Neural cell (in vitro differentiated cells): Measurements from ENCODE around the gene DDX24. TPM values are rescaled to one million over a fixed set of nuclear protein-coding genes. Genes with fewer than 3 reads are reported as not detected.

Source experiments
- H2AFZ ChIP-seq: fragments of 200-600, 300-800 bp; sonication (generic), shearing (Covaris generic); 2 replicates; pipeline ENCODE4 v1.6.0; 2014; ENCODE audit warnings: low read depth, mild to moderate bottlenecking, antibody characterized with exemption, low read length, moderate library complexity
- H3F3A ChIP-seq: fragments of 200-600 bp; shearing (Covaris generic); 2 replicates; pipeline ENCODE4 v1.6.1; 2016; ENCODE audit warnings: mild to moderate bottlenecking, moderate library complexity, mixed read lengths, antibody characterized with exemption, low read length; ENCODE audit not compliant: insufficient read depth, poor library complexity, severe bottlenecking
- H3K27ac ChIP-seq: fragments of 200-600, 300-800 bp; sonication (generic), shearing (Covaris generic); 2 replicates; pipeline ENCODE4 v1.5.1; 2014; ENCODE audit warnings: mild to moderate bottlenecking, low read length, moderate library complexity
- H3K27me3 ChIP-seq: fragments of 300-800, 200-600 bp; sonication (generic), shearing (Covaris generic); 2 replicates; pipeline ENCODE4 v1.6.0; 2014; ENCODE audit warnings: mild to moderate bottlenecking, low read depth, low read length, moderate library complexity; ENCODE audit not compliant: insufficient read depth
- H3K36me3 ChIP-seq: fragments of 300-800, 200-600 bp; sonication (generic), shearing (Covaris generic); 2 replicates; pipeline ENCODE4 v1.5.1; 2014; ENCODE audit warnings: mild to moderate bottlenecking, antibody characterized with exemption, low read length, moderate library complexity; ENCODE audit not compliant: insufficient read depth
- H3K4me2 ChIP-seq: fragments of 300-800, 200-600 bp; sonication (generic), shearing (Covaris generic); 2 replicates; pipeline ENCODE4 v1.6.0; 2014; ENCODE audit warnings: mild to moderate bottlenecking, low read length
- H3K4me3 ChIP-seq: fragments of 300-800, 200-600 bp; sonication (generic), shearing (Covaris generic); 2 replicates; pipeline ENCODE4 v1.5.1; 2014; ENCODE audit warnings: mild to moderate bottlenecking, low read length, moderate library complexity
- H3K79me2 ChIP-seq: fragments of 200-600 bp; shearing (Covaris generic); replicated peaks from 2 replicates; pipeline ENCODE4 v1.6.0; 2014; ENCODE audit warnings: mild to moderate bottlenecking, low read length, moderate library complexity; ENCODE audit not compliant: insufficient read depth
- H3K9ac ChIP-seq: fragments of 300-800, 200-600 bp; sonication (generic), shearing (Covaris generic); 2 replicates; pipeline ENCODE4 v1.6.1; 2016; ENCODE audit warnings: mild to moderate bottlenecking, low read length, mixed read lengths
- H3K9me2 ChIP-seq: fragments of 200-600 bp; shearing (Covaris generic); 2 replicates; pipeline ENCODE4 v1.6.1; 2016; ENCODE audit warnings: mild to moderate bottlenecking, low read length, mixed read lengths; ENCODE audit not compliant: insufficient read depth
- H3K9me3 ChIP-seq: fragments of 200-600, 300-800 bp; sonication (generic), shearing (Covaris generic); 2 replicates; pipeline ENCODE4 v1.6.1; 2016; ENCODE audit warnings: mild to moderate bottlenecking, mixed run types, low read length, moderate library complexity, mixed read lengths
- H4K20me1 ChIP-seq: fragments of 200-600 bp; shearing (Covaris generic); 2 replicates; pipeline ENCODE4 v1.6.1; 2016; ENCODE audit warnings: mild to moderate bottlenecking, mixed run types; ENCODE audit not compliant: insufficient read depth
- EP300 ChIP-seq: fragments of 450-650 bp; conservative IDR thresholded peaks from 2 replicates; pipeline ENCODE4 v1.6.1; 2014; ENCODE audit warnings: antibody characterized with exemption, mild to moderate bottlenecking, moderate library complexity; ENCODE audit not compliant: poor library complexity, severe bottlenecking
- EZH2 ChIP-seq: fragments of 200-600, 300-800 bp; shearing (Covaris generic), sonication (generic); IDR thresholded peaks from 2 replicates; pipeline ENCODE4 v1.6.1; 2014; ENCODE audit warnings: antibody characterized with exemption, low read length, borderline replicate concordance, mild to moderate bottlenecking; ENCODE audit not compliant: insufficient read depth, poor library complexity, severe bottlenecking
- MXI1 ChIP-seq: fragments of 450-650 bp; conservative IDR thresholded peaks from 2 replicates; pipeline ENCODE4 v1.6.1; 2014; ENCODE audit warnings: antibody characterized with exemption, mild to moderate bottlenecking; ENCODE audit not compliant: poor library complexity, severe bottlenecking
- POLR2AphosphoS5 ChIP-seq: IDR thresholded peaks from 2 replicates; pipeline ENCODE4 v1.6.1; 2012
- RAD21 ChIP-seq: fragments of 450-650 bp; conservative IDR thresholded peaks from 2 replicates; pipeline ENCODE4 v1.6.1; 2014; ENCODE audit warnings: antibody characterized with exemption, mild to moderate bottlenecking, moderate library complexity
- SMC3 ChIP-seq: fragments of 450-650 bp; conservative IDR thresholded peaks from 2 replicates; pipeline ENCODE4 v1.6.1; 2014; ENCODE audit warnings: antibody characterized with exemption, mild to moderate bottlenecking, moderate library complexity; ENCODE audit not compliant: poor library complexity
- TAF1 ChIP-seq: IDR thresholded peaks from 2 replicates; pipeline ENCODE4 v1.6.1; 2012; ENCODE audit warnings: low read depth
- polyA plus RNA-seq: library from polyadenylated mRNA; depleted of rRNA; stranded (reverse); fragments of >200 nt; gene quantifications from 2 replicates; pipeline ENCODE4 v1.2.3, GENCODE V29; 2014
- TF ChIP-seq, protein P1 (sequence below): fragments of 450-650 bp; IDR thresholded peaks from 2 replicates; pipeline ENCODE4 v1.5.1; 2014; ENCODE audit warnings: antibody characterized with exemption, mild to moderate bottlenecking, moderate library complexity; ENCODE audit not compliant: poor library complexity, severe bottlenecking
- TF ChIP-seq, protein P2 (sequence below): IDR thresholded peaks from 2 replicates; pipeline ENCODE4 v1.6.1; 2012; ENCODE audit warnings: borderline replicate concordance

The DDX24 gene
- polyA plus RNA-seq, 1 donor from 2014 or later, result 177 TPM

GRCh38 chr14:94104731-94105130 is 23.7 kb upstream of the DDX24 start:
- Histone ChIP-seq H3K27me3 (no peaks in the 10 kb centered on the region), H3K9me2 (no peaks in the 10 kb centered on the region), H3K36me3 (no peaks in the 10 kb centered on the region), H3K27ac (no peak overlapping the region), H3K4me3 (no peak overlapping the region), H3K9ac (no peak overlapping the region), H3K4me2 (no peak overlapping the region), H2AFZ (no peak overlapping the region), H3K79me2 (no peaks in the 10 kb centered on the region), H3K9me3 (no peaks in the 10 kb centered on the region), H4K20me1 (no peaks in the 10 kb centered on the region), H3F3A (no peaks in the 10 kb centered on the region)
- TF ChIP-seq EP300 (no peak), MXI1 (no peak), RAD21 (no peak), POLR2AphosphoS5 (no peak), TAF1 (no peak), EZH2 (no peak), SMC3 (no peak)
- TF ChIP-seq, protein P1, sequence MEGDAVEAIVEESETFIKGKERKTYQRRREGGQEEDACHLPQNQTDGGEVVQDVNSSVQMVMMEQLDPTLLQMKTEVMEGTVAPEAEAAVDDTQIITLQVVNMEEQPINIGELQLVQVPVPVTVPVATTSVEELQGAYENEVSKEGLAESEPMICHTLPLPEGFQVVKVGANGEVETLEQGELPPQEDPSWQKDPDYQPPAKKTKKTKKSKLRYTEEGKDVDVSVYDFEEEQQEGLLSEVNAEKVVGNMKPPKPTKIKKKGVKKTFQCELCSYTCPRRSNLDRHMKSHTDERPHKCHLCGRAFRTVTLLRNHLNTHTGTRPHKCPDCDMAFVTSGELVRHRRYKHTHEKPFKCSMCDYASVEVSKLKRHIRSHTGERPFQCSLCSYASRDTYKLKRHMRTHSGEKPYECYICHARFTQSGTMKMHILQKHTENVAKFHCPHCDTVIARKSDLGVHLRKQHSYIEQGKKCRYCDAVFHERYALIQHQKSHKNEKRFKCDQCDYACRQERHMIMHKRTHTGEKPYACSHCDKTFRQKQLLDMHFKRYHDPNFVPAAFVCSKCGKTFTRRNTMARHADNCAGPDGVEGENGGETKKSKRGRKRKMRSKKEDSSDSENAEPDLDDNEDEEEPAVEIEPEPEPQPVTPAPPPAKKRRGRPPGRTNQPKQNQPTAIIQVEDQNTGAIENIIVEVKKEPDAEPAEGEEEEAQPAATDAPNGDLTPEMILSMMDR, result no peak
- TF ChIP-seq, protein P2, sequence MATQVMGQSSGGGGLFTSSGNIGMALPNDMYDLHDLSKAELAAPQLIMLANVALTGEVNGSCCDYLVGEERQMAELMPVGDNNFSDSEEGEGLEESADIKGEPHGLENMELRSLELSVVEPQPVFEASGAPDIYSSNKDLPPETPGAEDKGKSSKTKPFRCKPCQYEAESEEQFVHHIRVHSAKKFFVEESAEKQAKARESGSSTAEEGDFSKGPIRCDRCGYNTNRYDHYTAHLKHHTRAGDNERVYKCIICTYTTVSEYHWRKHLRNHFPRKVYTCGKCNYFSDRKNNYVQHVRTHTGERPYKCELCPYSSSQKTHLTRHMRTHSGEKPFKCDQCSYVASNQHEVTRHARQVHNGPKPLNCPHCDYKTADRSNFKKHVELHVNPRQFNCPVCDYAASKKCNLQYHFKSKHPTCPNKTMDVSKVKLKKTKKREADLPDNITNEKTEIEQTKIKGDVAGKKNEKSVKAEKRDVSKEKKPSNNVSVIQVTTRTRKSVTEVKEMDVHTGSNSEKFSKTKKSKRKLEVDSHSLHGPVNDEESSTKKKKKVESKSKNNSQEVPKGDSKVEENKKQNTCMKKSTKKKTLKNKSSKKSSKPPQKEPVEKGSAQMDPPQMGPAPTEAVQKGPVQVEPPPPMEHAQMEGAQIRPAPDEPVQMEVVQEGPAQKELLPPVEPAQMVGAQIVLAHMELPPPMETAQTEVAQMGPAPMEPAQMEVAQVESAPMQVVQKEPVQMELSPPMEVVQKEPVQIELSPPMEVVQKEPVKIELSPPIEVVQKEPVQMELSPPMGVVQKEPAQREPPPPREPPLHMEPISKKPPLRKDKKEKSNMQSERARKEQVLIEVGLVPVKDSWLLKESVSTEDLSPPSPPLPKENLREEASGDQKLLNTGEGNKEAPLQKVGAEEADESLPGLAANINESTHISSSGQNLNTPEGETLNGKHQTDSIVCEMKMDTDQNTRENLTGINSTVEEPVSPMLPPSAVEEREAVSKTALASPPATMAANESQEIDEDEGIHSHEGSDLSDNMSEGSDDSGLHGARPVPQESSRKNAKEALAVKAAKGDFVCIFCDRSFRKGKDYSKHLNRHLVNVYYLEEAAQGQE, result no peak

- Histone ChIP-seq H4K20me1 (no peaks in the 10 kb centered on the region), H2AFZ (no peak overlapping the region), H3K4me2 (no peak overlapping the region), H3F3A (no peaks in the 10 kb centered on the region), H3K27me3 (no peaks in the 10 kb centered on the region), H3K36me3 (no peaks in the 10 kb centered on the region), H3K4me3 (no peak overlapping the region), H3K79me2 (no peaks in the 10 kb centered on the region), H3K27ac (no peak overlapping the region), H3K9ac (no peak overlapping the region), H3K9me2 (no peaks in the 10 kb centered on the region), H3K9me3 (no peaks in the 10 kb centered on the region)
- TF ChIP-seq EP300 (no peak), POLR2AphosphoS5 (no peak), EZH2 (no peak), TAF1 (no peak), SMC3 (no peak), MXI1 (no peak), RAD21 (no peak)
- TF ChIP-seq, protein P1, result no peak
- TF ChIP-seq, protein P2, result no peak
These were observed 22.6 kb upstream of the DDX24 start for GRCh38 chr14:94103554-94104150.
